Kidney tubule cell (primary cell): ENCODE measurements around the gene ADCY2.

Source experiments
- DNase-seq: peaks from one replicate; pipeline ENCODE4 v3.0.0-alpha.2; 2018; ENCODE audit warnings: low spot score

Gene ADCY2

GRCh38 chr5:7784683-7785380 lies 388.9 kb downstream of the ADCY2 start:
- no peak for DNase-seq

- no peak for DNase-seq
These were observed 391.8 kb downstream of the ADCY2 start for GRCh38 chr5:7787770-7788169.

GRCh38 chr5:7789567-7789966 lies 393.6 kb downstream of the ADCY2 start:
- DNase-seq = no peak

GRCh38 chr5:7793895-7794294 lies 398.0 kb downstream of the ADCY2 start:
- DNase-seq = no peak

- peak; percentile 1 for DNase-seq
These were observed 398.4 kb downstream of the ADCY2 start for GRCh38 chr5:7794311-7794710.

GRCh38 chr5:7794823-7795222 lies 398.9 kb downstream of the ADCY2 start:
- DNase-seq = no peak

- no peak for DNase-seq
These were observed 399.4 kb downstream of the ADCY2 start for GRCh38 chr5:7795306-7795705.

GRCh38 chr5:7801891-7802614 lies 406.1 kb downstream of the ADCY2 start:
- no peak for DNase-seq

GRCh38 chr5:7802855-7803254 lies 406.9 kb downstream of the ADCY2 start:
- no peak for DNase-seq

GRCh38 chr5:7803937-7804336 lies 408.0 kb downstream of the ADCY2 start:
- DNase-seq = no peak

- peak; percentile 17 for DNase-seq
These were observed 409.4 kb downstream of the ADCY2 start for GRCh38 chr5:7805379-7805778.

- DNase-seq = no peak
These were observed 413.1 kb downstream of the ADCY2 start for GRCh38 chr5:7808998-7809397.

GRCh38 chr5:7811715-7812114 lies 415.8 kb downstream of the ADCY2 start:
- no peak for DNase-seq

- DNase-seq = no peak
These were observed 417.1 kb downstream of the ADCY2 start for GRCh38 chr5:7813007-7813406.

- DNase-seq = no peak
These were observed 417.6 kb downstream of the ADCY2 start for GRCh38 chr5:7813576-7813975.

GRCh38 chr5:7814816-7815215 lies 418.9 kb downstream of the ADCY2 start:
- no peak for DNase-seq

GRCh38 chr5:7815892-7816534 lies 420.1 kb downstream of the ADCY2 start:
- DNase-seq = peak; percentile 77

GRCh38 chr5:7816535-7816901 lies 420.6 kb downstream of the ADCY2 start:
- DNase-seq = no peak

GRCh38 chr5:7822449-7822848 lies 426.5 kb downstream of the ADCY2 start:
- no peak for DNase-seq

GRCh38 chr5:7823594-7823993 lies 427.7 kb downstream of the ADCY2 start:
- DNase-seq = no peak

- no peak for DNase-seq
These were observed 429.1 kb downstream of the ADCY2 start for GRCh38 chr5:7824995-7825394.

GRCh38 chr5:7825630-7826029 lies 429.7 kb downstream of the ADCY2 start:
- DNase-seq = no peak

GRCh38 chr5:7827610-7828009 lies 431.7 kb downstream of the ADCY2 start:
- DNase-seq = no peak
